Right lobe of liver (tissue), 4 donors: Measurements from ENCODE around the gene DIPK1A.

Experiments used
- POLR2A ChIP-seq: fragments of 450-650 bp; IDR thresholded peaks from one replicate; pipeline ENCODE4 v1.6.1; 2017; ENCODE audit warnings: antibody characterized with exemption, mild to moderate bottlenecking
- TF ChIP-seq, protein P1 (sequence below), 4 donors: fragments of 200-600 bp in 3 of 4; fragments of 450-650 bp in 1 of 4; IDR thresholded peaks; one replicate each; pipeline versions ENCODE4 v1.5.1 to v1.8.0; 2016 to 2022; ENCODE audit warnings: antibody characterized with exemption in 4 of 4, mild to moderate bottlenecking in 2 of 4
- donor health status: DM: no; HTN: no; CAD: no.
- donor health status: DM: no; HTN: no; CAD: no.
- donor health status: DM: no; HTN: yes; CAD: no.

DNA sequence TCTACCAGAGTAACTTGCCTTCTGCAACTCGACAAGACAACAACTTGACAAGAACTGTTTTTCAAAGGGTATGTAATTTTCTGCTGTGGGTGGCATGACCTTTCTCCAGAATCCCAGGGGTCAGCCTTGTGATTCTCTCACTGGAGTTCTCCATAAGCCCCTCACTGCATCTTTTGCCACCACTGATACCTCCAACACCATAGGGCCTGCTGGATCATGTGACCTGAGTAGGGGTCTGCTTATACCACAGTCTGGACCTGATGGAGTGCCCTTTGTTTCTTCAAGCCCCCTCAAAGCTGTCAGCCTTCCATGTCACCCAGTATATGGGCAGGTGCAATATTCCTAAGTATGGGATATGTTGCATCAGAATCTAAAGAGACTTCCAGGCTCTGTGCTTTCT is 31.6 kb upstream of the DIPK1A start:
- TF ChIP-seq, protein P1, sequence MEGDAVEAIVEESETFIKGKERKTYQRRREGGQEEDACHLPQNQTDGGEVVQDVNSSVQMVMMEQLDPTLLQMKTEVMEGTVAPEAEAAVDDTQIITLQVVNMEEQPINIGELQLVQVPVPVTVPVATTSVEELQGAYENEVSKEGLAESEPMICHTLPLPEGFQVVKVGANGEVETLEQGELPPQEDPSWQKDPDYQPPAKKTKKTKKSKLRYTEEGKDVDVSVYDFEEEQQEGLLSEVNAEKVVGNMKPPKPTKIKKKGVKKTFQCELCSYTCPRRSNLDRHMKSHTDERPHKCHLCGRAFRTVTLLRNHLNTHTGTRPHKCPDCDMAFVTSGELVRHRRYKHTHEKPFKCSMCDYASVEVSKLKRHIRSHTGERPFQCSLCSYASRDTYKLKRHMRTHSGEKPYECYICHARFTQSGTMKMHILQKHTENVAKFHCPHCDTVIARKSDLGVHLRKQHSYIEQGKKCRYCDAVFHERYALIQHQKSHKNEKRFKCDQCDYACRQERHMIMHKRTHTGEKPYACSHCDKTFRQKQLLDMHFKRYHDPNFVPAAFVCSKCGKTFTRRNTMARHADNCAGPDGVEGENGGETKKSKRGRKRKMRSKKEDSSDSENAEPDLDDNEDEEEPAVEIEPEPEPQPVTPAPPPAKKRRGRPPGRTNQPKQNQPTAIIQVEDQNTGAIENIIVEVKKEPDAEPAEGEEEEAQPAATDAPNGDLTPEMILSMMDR (IDR thresholded peaks at IDR 0.05): no peak
- TF ChIP-seq POLR2A: no peak
